NCI-H446 treated with DMSO at 0.1 percent for 48 hours (cell line): Measurements from ENCODE around the gene LGALS14.
"Not testable (repeated sequence)": the region's sequence is repeated elsewhere in the genome, so short reads cannot be mapped to it uniquely, and the experiment has no call there.

Experiments
- DNase-seq: peaks from one replicate; lab custom pipeline; 2025; lab: John Stamatoyannopoulos, UW

LGALS14 gene

DNA sequence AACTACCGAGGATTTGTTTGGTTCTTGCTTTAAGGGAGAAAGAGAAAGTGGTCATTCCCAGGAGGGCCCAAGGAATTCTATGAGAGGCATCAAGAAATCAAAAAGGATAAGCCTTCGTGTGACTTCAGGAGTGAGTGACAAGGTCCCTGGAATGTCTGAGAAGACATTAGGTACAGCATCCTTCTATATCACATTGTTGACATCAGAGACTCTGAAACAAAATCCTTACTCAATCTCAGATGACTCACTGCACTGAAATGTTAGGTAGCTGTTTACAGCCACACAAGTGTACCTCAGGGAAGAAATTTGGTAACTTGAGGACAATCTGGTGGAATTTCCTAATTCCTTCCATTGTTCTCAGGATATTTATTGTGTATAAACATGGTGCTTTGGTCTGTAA, 7.9 kb upstream of the LGALS14 start:
- DNase-seq: no peak

- no peak for DNase-seq
Measured at GRCh38 chr19:39698535-39698934, 5.7 kb upstream of the LGALS14 start.

GRCh38 chr19:39701291-39701690, 3.0 kb upstream of the LGALS14 start:
- DNase-seq: no peak

DNA sequence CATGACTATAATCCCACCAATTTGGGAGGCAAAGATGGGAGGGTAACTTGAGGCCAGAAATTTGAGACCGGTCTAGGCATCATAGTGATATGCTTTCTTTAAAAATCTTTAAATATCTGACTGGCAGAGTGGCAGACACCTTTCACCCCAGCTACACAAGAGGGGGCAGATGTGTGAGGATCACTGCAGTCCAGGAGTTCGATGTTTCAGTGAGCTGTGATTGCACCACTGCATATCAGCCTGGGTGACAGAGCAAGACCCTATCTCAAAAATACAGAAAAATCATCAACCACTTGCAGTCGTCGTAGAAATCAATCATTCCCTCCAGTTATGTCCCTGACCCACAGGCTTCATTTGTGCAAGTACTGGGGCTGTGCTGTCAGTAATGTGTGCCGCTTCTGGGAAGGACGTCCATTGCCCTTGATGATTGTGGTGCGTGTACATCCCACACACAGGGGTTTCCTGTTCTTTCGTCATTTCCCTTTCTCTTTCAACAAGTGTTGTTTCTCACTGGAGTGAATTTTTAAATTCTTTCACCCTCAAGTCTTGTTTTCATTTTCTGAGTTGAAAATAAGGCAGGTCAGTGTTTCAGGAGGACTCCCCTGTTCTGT, 1.4 kb downstream of the LGALS14 start:
- no peak for DNase-seq

GRCh38 chr19:39708594-39708993, 4.3 kb downstream of the LGALS14 start:
- no peak for DNase-seq

DNA sequence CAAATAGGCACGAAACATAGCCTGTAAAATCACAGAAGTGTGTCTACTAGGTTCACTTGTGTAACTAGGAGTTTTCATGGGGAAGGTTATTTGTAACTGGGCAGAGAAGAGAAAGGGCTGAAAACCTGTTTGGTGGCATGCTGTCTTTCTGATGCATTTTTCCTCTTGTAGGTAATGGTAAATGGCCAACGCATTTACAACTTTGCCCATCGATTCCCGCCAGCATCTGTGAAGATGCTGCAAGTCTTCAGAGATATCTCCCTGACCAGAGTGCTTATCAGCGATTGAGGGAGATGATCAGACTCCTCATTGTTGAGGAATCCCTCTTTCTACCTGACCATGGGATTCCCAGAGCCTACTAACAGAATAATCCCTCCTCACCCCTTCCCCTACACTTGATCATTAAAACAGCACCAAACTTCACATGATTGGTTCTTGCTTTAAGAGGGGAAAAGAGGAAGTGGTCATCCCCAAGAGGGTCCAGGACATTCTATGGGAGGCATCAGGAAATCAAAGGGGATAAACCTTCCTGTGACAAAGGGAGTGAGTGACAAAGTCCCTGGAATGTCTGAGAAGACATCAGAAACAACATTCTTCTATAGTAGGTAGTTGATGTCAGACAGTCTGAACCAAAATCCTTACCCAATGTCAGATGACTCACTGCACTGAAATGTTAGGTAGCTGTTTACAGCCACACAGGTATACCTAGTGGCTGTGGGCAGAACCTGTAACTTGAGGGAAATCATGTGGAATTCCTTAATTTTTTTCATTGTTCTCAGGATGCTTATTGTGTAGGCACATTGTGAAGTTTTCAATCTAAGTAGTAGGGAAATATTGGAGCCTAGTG, 5.0 kb downstream of the LGALS14 start:
- no peak for DNase-seq

- DNase-seq: no peak
Measured at GRCh38 chr19:39710333-39710890, 6.1 kb downstream of the LGALS14 start.

DNA sequence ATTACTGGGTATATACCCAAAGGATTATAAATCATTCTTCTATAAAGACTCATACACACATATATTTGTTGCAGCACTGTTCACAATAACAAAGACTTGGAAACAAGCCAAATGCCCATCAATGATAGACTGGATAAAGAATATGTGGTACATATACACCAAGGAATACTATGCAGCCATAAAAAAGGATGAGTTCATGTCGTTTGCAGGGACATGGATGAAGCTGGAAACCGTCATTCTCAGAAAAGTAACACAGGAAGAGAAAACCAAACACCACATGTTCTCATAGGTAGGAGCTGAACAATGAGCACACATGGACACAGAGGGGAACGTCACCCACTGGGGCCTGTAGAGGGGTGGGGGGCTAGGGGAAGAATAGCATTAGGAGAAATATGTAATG, 15.9 kb downstream of the LGALS14 start:
- not testable (repeated sequence) for DNase-seq

DNA sequence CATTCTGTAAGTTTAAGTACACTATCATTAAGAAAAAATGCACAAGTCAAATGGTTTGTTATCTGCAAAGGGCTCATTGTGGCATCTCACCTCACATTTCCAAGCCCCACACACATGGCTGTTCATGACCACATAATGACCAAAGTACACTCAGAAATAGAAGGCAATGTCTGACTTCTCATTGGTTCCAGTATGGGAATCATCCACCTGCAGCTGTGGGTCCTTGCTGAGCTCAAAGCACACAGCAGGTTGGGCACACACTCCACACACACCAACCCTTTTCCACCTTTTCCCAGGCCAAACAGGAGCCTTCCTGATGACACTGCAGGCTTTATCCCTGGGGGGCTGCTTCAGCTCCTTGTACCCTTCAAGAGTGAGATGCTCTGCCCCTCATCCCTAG, 21.7 kb downstream of the LGALS14 start:
- DNase-seq: no peak

DNA sequence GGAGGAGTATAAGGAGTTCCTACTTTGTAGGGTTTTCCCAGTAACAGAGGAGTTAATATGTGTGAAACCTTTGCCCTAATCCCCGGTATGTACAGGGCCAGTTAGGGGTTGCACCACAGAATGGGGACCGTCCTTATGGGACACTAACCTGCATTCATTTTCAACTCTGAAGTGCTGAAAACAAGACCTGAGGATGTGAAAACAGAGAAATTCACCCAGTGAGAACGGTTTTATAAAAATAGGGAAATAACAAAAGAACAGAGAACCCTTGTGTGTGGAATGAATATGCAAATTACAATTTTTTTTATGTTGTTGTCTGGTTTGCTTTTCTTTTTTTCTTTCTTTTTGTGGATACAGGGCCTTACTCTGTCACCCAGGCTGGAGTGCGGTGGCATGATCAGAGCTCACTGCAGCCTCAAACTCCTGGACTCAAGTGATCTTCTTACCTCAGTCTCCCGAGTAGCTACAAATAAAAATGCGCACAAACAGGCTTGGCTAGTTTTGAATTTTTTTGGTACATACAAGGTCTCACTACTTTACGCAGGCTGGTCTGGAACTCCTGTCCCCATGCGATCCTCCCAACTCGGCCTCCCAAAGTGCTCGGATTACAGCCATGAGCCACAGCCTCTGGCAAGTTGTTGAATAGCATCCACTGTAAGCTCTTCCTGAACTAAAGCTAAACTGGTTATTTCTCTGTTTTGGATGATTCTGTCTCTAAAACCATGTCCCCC, 23.0 kb downstream of the LGALS14 start:
- DNase-seq: no peak

GRCh38 chr19:39728040-39728439, 23.8 kb downstream of the LGALS14 start:
- no peak for DNase-seq

DNA sequence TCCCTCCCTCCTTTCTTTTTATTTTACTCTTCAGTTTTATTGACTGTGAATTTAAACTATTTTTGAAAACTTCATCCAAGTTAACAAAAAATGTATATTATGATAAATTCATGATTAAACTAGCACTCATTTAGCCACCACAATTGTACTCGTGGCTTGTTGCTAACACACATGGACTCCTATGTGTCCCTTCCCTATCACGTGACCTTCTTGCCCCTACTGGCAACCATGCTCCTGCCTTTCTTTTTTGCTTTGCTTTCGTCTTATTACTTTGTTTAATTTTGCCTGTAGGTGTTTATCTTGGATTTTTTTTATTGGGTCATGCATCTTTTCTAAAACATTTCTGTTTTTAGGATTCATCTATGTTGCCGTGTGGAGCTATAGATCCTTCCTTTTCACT, 25.3 kb downstream of the LGALS14 start:
- DNase-seq: no peak

- no peak for DNase-seq
Measured at GRCh38 chr19:39731685-39732084, 27.4 kb downstream of the LGALS14 start.

DNA sequence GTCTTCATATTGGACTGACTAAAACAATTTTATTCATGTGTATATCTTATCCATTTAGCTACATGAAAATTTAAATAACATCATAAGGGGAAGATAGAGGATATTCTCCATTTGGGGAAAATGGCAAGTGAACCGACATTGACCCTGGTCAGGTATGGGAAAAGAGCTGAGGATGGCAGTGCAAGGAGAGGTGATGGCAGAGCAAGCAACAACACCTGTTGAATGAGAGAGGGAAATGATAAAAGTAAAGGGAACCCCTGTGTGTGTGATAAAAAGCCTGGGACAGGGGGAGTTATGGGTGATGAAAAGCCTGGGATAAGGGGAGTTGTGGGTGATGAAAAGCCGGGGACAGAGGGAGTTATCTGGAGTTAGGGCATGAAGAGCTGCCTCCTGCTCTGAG, 29.6 kb downstream of the LGALS14 start:
- DNase-seq: no peak

DNA sequence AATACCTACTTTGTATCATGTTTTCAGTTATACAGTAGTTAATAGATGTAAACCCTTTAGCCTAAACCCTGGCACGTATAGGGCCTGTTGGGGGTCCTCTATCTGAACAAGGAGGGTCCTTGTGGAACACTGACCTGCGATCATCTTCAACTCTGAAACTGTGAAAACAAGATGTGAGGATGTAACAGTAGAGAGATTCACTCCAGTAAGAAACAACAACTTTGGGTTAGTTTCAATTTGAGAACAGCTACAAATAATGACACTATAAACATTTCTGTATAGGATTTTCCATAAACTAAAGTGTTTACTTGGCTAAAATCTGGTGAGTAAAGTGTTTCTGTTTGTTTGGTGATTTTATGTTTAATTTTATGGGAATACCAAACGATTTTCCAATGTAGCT, 31.4 kb downstream of the LGALS14 start:
- DNase-seq: no peak

- DNase-seq: no peak
Measured at GRCh38 chr19:39736088-39736487, 31.8 kb downstream of the LGALS14 start.

DNA sequence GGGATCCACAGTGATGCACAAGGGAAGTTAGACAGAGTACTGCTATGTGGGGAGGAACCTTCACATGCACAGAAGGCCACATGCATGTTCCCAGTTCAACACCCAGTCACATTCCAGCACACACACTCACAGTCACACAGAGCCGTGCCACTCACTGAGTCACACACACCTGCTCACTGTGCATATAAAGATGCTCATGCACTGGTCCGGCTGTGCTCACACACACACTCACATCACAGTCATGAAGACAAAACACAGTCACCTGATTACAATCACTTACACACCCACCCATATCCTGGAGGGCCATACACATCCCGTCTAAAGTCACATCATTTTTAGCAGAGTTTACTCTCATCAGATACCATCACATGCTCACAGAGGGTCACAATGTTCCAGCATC, 33.1 kb downstream of the LGALS14 start:
- DNase-seq: no peak

DNA sequence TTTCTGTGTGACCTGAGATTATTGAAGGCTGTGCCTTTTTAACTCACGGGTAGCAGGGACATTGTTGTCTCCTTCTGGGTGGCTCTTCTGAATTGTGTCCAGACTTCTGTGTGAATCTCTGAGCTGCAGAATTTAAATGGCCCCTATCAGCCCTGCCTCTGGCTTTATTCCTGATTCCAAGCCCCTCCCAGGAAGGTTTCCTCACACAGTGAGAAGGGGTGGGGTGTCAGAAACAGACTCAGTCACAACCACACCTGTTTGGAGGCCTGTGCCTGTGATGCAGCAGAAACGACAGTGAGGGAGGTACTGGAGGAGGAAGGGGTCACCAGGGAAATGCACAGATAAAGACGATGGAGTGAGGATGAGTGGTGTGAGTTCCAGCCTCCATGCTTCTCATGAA, 33.6 kb downstream of the LGALS14 start, which contains the start of gene CLC:
Gene CLC (minus strand): TSS at position 139 of the 400 bp plus-strand sequence. CDS start 77 bp downstream, at position 62.
- DNase-seq: no peak

- no peak for DNase-seq
Measured at GRCh38 chr19:39738814-39739213, 34.5 kb downstream of the LGALS14 start.

DNA sequence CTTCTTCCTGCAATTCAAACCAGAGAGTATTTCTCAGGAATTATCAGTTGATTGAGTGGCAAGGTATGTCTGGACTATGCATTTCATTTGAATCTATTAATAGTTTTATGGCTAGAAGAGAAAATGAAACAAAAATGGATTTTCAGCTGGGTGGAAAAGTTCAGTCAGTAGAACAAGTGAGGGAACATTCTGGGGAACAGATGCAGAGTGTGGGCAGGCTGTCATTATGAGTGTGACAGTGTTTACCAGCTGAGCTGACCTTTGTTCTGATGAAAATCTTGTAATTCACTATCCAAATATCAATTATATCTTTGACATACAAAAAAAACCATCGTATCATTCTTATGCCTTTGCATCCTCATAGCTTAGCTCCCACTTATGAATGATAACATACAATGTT, 36.1 kb downstream of the LGALS14 start:
- no peak for DNase-seq

DNA sequence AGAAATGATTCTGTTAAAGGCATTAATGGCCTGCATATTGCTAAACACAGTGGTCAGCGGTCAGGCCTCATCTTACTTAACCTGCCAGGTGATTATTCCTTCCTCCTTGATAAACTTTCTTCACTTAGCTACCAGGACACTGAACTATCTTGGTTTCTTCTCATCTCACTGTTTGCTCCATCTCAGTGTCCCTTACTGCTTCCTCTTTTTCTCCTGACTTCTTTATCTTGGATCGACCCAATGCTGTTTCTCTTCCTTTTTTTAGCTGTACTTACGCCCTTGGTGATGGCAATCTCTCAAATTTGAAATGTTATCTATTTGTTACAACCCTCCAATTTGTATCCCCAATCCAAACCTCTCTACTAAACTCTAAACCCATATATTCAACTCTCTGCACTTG, 41.4 kb downstream of the LGALS14 start:
- no peak for DNase-seq

- no peak for DNase-seq
Measured at GRCh38 chr19:39746836-39747529, 42.7 kb downstream of the LGALS14 start.
